ENCODE data around the gene PACS2.

Gene PACS2

GRCh38 chr14:105390849-105391500, 76.4 kb downstream of the PACS2 start:
- DNase-seq = no peak

GRCh38 chr14:105391541-105391940, 77.0 kb downstream of the PACS2 start:
- DNase-seq = no peak

GRCh38 chr14:105392131-105393090, 77.9 kb downstream of the PACS2 start:
- no peak for DNase-seq

- DNase-seq = no peak
These were observed 78.6 kb downstream of the PACS2 start for GRCh38 chr14:105393151-105393550.

- DNase-seq = no peak
These were observed 80.4 kb downstream of the PACS2 start for GRCh38 chr14:105394714-105395537.

- DNase-seq = no peak
These were observed 80.9 kb downstream of the PACS2 start for GRCh38 chr14:105395538-105395854.

- no peak for DNase-seq
These were observed 82.9 kb downstream of the PACS2 start for GRCh38 chr14:105397350-105397931.

- DNase-seq = peak; percentile 96
These were observed 83.6 kb downstream of the PACS2 start, which contains the start of gene TEX22 for GRCh38 chr14:105398044-105398725. TSS of gene TEX22 (plus strand) at chr14:105398538. CDS start at chr14:105399341, 803 bp downstream.

GRCh38 chr14:105398726-105399465, 84.3 kb downstream of the PACS2 start:
- peak; percentile 56 for DNase-seq

- DNase-seq = no peak
These were observed 84.9 kb downstream of the PACS2 start for GRCh38 chr14:105399466-105399775.

GRCh38 chr14:105400016-105400415, 85.5 kb downstream of the PACS2 start:
- no peak for DNase-seq

- DNase-seq = no peak
These were observed 87.2 kb downstream of the PACS2 start for GRCh38 chr14:105401699-105402098.

- no peak for DNase-seq
These were observed 94.0 kb downstream of the PACS2 start for GRCh38 chr14:105408592-105408991.

GRCh38 chr14:105409364-105409763, 94.8 kb downstream of the PACS2 start:
- no peak for DNase-seq

- no peak for DNase-seq
These were observed 96.1 kb downstream of the PACS2 start for GRCh38 chr14:105410642-105411016.

- no peak for DNase-seq
These were observed 96.7 kb downstream of the PACS2 start for GRCh38 chr14:105411017-105411941.

- DNase-seq = no peak
These were observed 97.6 kb downstream of the PACS2 start for GRCh38 chr14:105411985-105412770.

GRCh38 chr14:105412771-105413543, 98.4 kb downstream of the PACS2 start:
- DNase-seq = no peak

- no peak for DNase-seq
These were observed 99.0 kb downstream of the PACS2 start for GRCh38 chr14:105413544-105413886.
